Ovary (tissue), 3 donors: ENCODE data around the gene CAPN14.

Source experiments
- CTCF ChIP-seq, 3 donors: fragments of 450-650 bp in 2 of 3; fragments of 200-600 bp in 1 of 3; IDR thresholded peaks; one replicate each; pipeline versions ENCODE4 v1.5.1 to v1.8.0; 2016 to 2022; ENCODE audit warnings: antibody characterized with exemption in 3 of 3, mild to moderate bottlenecking in 1 of 3
- EP300 ChIP-seq: sonication (generic); formaldehyde crosslinking; IDR thresholded peaks from one replicate; pipeline ENCODE4 v1.6.1; 2017; ENCODE audit warnings: antibody characterized with exemption
- POLR2A ChIP-seq: fragments of 450-650 bp; IDR thresholded peaks from one replicate; pipeline ENCODE4 v1.6.1; 2017; ENCODE audit warnings: antibody characterized with exemption, mild to moderate bottlenecking, moderate library complexity
- donor health status: DM: no; HTN: no; CAD: no.

GRCh38 chr2:31166925-31167324 lies 50.4 kb downstream of the CAPN14 start:
- no peak for TF ChIP-seq CTCF (IDR thresholded peaks at IDR 0.05)
- TF ChIP-seq POLR2A, result no peak
- no peak for TF ChIP-seq EP300
